Activated CD4-positive, alpha-beta T cell treated with anti-CD3 and anti-CD28 coated beads, Interleukin-2, amount 10 ng/mL, durations not matched to agents 24 days and 14 days (primary cell): ENCODE measurements around the gene NRIP2. TPM values are rescaled to one million over a fixed set of nuclear protein-coding genes. Genes with fewer than 3 reads are reported as not detected.

ENCODE experiments used
- DNase-seq: peaks from one replicate; pipeline ENCODE4 v3.0.0; 2022
- H3K27ac Mint-ChIP-seq: one replicate; pipeline ENCODE4 v1.8.0; 2022; ENCODE audit warnings: mild to moderate bottlenecking, mixed read lengths
- H3K27me3 Mint-ChIP-seq: one replicate; pipeline ENCODE4 v1.8.0; 2022; ENCODE audit warnings: mixed read lengths
- H3K36me3 Mint-ChIP-seq: one replicate; pipeline ENCODE4 v1.8.0; 2022; ENCODE audit warnings: low read depth, mild to moderate bottlenecking, mixed read lengths
- H3K4me1 Mint-ChIP-seq: one replicate; pipeline ENCODE4 v1.8.0; 2021; ENCODE audit warnings: mixed read lengths
- H3K4me3 Mint-ChIP-seq: one replicate; pipeline ENCODE4 v1.8.0; 2022; ENCODE audit warnings: mild to moderate bottlenecking, moderate library complexity, mixed read lengths
- H3K9me3 Mint-ChIP-seq: one replicate; pipeline ENCODE4 v1.8.0; 2021; ENCODE audit warnings: mixed read lengths
- intact Hi-C: fragments of 100-400 bp; cut with micrococcal nuclease; formaldehyde crosslinking; loops from one replicate; pipeline ENCODE4 v1.15.1; 2023
- total RNA-seq: library from RNA; stranded (reverse); gene quantifications from 2 replicates; pipeline ENCODE4 v1.2.3, GENCODE V29; 2022

NRIP2 gene
- total RNA-seq, 1 donor from 2014 or later = not detected

GRCh38 chr12:2833327-2833726 lies 1.5 kb downstream of the NRIP2 start:
- Mint-ChIP-seq H3K4me3 (no peak overlapping the region), H3K36me3 (peaks cover 24% of the 10 kb centered on the region), H3K27ac (no peak overlapping the region), H3K27me3 (no peaks in the 10 kb centered on the region), H3K4me1 (peaks cover 4% of the 10 kb centered on the region), H3K9me3 (no peaks in the 10 kb centered on the region)
- DNase-seq = no peak
- intact Hi-C loops = no loop called here

DNA sequence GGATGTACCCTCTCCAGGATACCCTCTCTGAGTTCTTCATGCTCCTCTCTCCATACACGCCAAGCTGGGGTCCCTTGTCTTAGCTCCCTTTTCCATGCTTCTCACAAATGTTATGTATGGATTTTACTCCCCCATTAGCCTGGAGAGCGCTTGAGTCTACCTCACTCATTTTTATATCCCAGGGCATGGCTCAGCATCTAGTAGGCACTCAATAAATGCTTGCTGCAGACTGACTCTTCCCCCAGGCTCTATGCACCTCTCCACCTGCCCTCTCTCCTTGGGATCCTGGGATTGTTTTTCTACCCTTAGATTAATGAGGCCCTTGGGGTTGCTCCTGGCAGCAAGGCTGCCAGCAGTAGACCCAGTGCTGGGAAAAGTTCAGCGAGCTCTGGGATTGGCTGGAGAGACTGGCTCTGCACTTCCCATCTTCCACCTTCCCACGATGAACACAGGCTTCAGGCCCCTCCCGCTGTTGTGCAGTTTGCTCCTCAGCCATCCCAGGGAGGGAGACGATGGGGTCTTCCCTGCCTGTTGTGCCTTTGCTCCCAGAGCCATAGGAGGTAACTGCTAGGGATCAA lies 2.2 kb downstream of the NRIP2 start:
- no peak for DNase-seq
- H3K4me3 Mint-ChIP-seq = no peak overlapping the region
- H3K36me3 Mint-ChIP-seq = peaks cover 26% of the 10 kb centered on the region
- no peak overlapping the region for H3K27ac Mint-ChIP-seq
- H3K9me3 Mint-ChIP-seq = no peaks in the 10 kb centered on the region
- peaks cover 4% of the 10 kb centered on the region for H3K4me1 Mint-ChIP-seq
- intact Hi-C loops = no loop called here
- no peaks in the 10 kb centered on the region for H3K27me3 Mint-ChIP-seq

GRCh38 chr12:2829275-2829674 lies 5.6 kb downstream of the NRIP2 start:
- Mint-ChIP-seq H3K9me3 (no peaks in the 10 kb centered on the region), H3K4me1 (peaks cover 4% of the 10 kb centered on the region), H3K27me3 (no peaks in the 10 kb centered on the region), H3K27ac (no peak overlapping the region), H3K4me3 (no peak overlapping the region), H3K36me3 (peaks cover 36% of the 10 kb centered on the region)
- no peak for DNase-seq
- intact Hi-C loops = no loop called here

DNA sequence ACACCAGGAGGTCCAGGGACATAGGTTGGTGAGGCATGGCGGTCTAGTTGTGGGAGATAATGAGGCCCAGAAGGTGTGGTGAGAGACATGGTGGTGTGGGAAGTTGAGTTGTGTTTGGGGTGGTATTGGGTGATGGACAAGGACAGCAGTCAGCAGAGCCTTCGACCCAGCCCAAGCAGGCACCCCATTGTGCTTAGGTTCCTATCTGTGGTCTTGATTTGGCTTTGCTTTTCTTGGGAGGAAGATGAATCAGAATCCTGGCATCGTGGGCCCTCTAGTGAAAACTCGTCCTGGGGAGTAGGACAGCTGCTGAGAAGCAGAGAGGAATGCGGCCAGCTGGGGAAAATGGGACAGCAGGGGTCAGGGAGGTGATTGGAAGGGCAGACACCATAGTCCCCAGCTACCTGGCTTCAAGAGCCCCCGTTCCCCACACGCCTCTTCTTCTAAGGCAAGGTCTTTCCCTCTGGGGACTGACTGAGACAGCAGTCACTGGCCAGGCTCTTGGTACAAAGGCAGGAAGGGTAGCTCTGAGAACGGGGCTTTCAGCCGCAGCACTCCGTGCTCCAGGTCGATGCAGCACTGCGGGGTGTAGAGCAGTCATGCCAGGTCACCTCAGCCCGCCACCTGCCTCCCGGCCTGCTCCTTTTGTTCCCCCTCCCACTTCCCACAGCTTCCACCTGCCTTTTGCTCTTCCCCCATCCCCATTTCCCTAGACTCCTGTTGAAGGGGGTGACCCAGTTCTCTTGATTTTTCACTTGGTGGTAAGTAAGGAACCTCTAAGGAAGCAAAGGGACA lies 7.9 kb downstream of the NRIP2 start:
- intact Hi-C loops = no loop called here
- H3K36me3 Mint-ChIP-seq = peaks cover 50% of the 10 kb centered on the region
- H3K27ac Mint-ChIP-seq = no peak overlapping the region
- no peak for DNase-seq
- H3K4me3 Mint-ChIP-seq = no peak overlapping the region
- H3K27me3 Mint-ChIP-seq = no peaks in the 10 kb centered on the region
- no peaks in the 10 kb centered on the region for H3K9me3 Mint-ChIP-seq
- H3K4me1 Mint-ChIP-seq = peaks cover 2% of the 10 kb centered on the region

DNA sequence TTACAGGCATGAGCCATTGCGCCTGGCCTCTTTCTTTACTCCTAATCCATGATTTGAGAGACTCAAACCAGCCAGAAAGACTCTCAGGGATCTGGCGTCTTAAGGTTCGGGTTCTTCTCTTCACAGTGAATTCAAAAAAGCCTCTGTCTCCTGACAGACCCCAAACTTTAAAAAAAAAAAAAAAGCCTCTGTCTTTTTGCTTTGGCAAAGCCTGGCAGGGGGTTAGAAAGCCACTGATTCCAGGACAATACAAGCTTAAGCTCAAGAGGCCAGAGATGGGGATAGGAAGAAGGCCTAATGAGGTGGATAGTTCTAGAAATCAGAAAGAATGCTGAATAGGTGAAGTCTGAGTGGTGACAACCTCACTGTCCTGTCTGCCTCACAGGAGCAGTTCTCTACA lies 8.8 kb downstream of the NRIP2 start:
- DNase-seq = no peak
- no peaks in the 10 kb centered on the region for H3K27me3 Mint-ChIP-seq
- H3K36me3 Mint-ChIP-seq = peaks cover 51% of the 10 kb centered on the region
- intact Hi-C loops = no loop called here
- peaks cover 2% of the 10 kb centered on the region for H3K4me1 Mint-ChIP-seq
- no peak overlapping the region for H3K27ac Mint-ChIP-seq
- H3K4me3 Mint-ChIP-seq = no peak overlapping the region
- no peaks in the 10 kb centered on the region for H3K9me3 Mint-ChIP-seq

- H3K36me3 Mint-ChIP-seq = peaks cover 47% of the 10 kb centered on the region
- H3K9me3 Mint-ChIP-seq = no peaks in the 10 kb centered on the region
- H3K27me3 Mint-ChIP-seq = no peaks in the 10 kb centered on the region
- H3K27ac Mint-ChIP-seq = no peak overlapping the region
- no peak for DNase-seq
- intact Hi-C loops = no loop called here
- H3K4me1 Mint-ChIP-seq = no peaks in the 10 kb centered on the region
- H3K4me3 Mint-ChIP-seq = no peak overlapping the region
These were observed 9.7 kb downstream of the NRIP2 start for GRCh38 chr12:2825132-2825531.

- Mint-ChIP-seq H3K4me3 (no peak overlapping the region), H3K9me3 (no peaks in the 10 kb centered on the region), H3K4me1 (no peaks in the 10 kb centered on the region), H3K36me3 (peaks cover 51% of the 10 kb centered on the region), H3K27me3 (no peaks in the 10 kb centered on the region), H3K27ac (no peak overlapping the region)
- intact Hi-C loops = no loop called here
- DNase-seq = no peak
These were observed 10.3 kb downstream of the NRIP2 start for GRCh38 chr12:2824541-2824940.

- no peak overlapping the region for H3K4me3 Mint-ChIP-seq
- H3K9me3 Mint-ChIP-seq = no peaks in the 10 kb centered on the region
- H3K4me1 Mint-ChIP-seq = no peaks in the 10 kb centered on the region
- no peaks in the 10 kb centered on the region for H3K27me3 Mint-ChIP-seq
- peaks cover 49% of the 10 kb centered on the region for H3K36me3 Mint-ChIP-seq
- intact Hi-C loops = no loop called here
- H3K27ac Mint-ChIP-seq = no peak overlapping the region
- DNase-seq = no peak
These were observed 11.4 kb downstream of the NRIP2 start for GRCh38 chr12:2823483-2823882.

DNA sequence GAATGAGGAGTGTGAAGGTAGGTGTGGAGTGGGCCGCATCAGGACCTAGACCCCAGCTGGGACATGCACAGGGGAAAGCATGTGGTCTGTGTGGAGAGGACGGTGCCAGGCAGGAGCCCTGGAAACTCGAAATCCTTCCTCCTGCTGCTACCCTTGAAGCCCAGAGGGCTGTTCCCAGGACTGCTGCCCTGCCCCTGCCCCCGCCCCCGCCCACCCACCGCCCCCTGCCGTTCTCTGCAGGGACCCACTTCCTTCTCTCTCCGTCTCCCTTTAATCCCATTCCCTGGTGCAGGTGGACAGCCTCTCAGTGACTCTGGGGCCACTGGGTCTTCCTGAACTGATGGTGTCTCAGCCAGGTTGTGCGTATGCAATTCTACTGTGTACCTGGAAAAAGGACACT lies 14.4 kb downstream of the NRIP2 start:
- Mint-ChIP-seq H3K4me3 (no peak overlapping the region), H3K9me3 (no peaks in the 10 kb centered on the region), H3K27ac (no peak overlapping the region), H3K36me3 (peaks cover 58% of the 10 kb centered on the region), H3K4me1 (peaks cover 3% of the 10 kb centered on the region), H3K27me3 (no peaks in the 10 kb centered on the region)
- intact Hi-C loops = no loop called here
- DNase-seq = no peak

DNA sequence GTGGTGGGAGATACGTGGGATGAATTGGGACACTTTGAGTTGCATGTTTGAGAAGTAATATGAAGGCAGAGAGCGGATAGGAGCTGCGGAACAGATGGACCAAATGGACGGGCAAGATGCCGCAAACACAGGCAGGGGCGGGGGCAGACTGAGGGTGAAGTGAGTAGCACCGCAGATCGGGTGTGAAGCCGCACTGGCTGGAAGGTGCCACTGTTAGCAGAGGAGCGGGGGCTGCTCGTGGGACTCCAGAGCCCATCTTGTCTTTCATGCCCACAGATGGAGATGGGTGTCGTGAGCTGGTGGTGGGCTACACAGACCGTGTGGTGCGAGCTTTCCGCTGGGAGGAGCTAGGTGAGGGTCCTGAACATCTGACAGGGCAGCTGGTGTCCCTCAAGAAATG lies 15.0 kb downstream of the NRIP2 start:
- H3K4me3 Mint-ChIP-seq = no peak overlapping the region
- no peak for DNase-seq
- no peak overlapping the region for H3K27ac Mint-ChIP-seq
- peaks cover 55% of the 10 kb centered on the region for H3K36me3 Mint-ChIP-seq
- H3K9me3 Mint-ChIP-seq = no peaks in the 10 kb centered on the region
- H3K4me1 Mint-ChIP-seq = peaks cover 3% of the 10 kb centered on the region
- intact Hi-C loops = no loop called here
- H3K27me3 Mint-ChIP-seq = no peaks in the 10 kb centered on the region

DNA sequence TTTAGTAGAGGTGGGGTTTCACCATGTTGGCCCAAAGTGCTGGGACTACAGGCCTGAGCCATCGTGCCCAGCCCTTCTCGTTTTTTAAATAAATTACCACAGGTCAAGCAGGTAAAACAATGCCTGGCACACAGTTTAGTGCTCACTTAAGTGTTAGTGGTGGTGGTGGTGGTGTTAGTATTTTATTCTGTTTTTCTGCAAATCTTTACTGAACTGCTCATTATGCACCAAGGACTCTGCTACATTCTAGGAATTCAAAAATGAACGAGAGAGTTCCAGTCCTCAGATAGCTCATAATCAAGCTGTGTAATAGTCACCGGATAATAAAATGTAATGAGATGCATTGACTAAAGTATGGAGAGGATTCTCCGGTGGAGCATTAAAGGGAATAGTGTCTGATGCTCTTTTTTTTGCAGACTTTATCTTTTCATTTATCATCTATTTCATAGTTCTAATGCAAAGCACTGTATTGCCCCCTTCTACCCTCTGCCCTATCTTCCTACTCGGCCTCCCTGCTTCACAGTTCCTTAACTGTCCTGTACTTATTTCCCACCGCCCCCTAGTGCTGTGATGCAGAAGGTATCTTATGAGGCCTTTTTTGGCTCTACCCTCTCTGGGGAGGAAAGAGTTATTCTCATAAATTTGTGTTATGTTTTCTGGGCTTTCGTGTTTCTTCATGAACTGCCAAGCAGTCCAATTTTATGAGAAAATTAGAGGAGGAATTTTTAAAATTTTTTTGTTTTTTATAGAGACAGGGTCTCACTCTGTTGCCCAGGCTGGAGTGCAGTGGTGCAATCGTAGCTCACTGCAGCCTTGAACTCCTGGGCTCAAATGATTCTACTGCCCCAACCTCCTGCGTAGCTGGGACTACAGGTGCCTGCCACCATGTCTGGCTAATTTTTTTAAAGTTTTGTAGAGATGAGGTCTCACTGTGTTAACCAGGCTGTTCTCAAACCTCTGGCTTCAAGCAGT lies 21.3 kb downstream of the NRIP2 start:
- DNase-seq = peak; percentile 88
- H3K9me3 Mint-ChIP-seq = no peaks in the 10 kb centered on the region
- peak overlapping the region; percentile 100 for H3K27ac Mint-ChIP-seq
- H3K4me1 Mint-ChIP-seq = peaks cover 21% of the 10 kb centered on the region
- peaks cover 23% of the 10 kb centered on the region for H3K36me3 Mint-ChIP-seq
- intact Hi-C loops = loop anchor here (1.0 to 2.0 kb wide), 4 partner anchors 55 to 1123 kb away; partner anchors contain the start of gene ADIPOR2
- H3K4me3 Mint-ChIP-seq = peak overlapping the region; percentile 100
- H3K27me3 Mint-ChIP-seq = no peaks in the 10 kb centered on the region

DNA sequence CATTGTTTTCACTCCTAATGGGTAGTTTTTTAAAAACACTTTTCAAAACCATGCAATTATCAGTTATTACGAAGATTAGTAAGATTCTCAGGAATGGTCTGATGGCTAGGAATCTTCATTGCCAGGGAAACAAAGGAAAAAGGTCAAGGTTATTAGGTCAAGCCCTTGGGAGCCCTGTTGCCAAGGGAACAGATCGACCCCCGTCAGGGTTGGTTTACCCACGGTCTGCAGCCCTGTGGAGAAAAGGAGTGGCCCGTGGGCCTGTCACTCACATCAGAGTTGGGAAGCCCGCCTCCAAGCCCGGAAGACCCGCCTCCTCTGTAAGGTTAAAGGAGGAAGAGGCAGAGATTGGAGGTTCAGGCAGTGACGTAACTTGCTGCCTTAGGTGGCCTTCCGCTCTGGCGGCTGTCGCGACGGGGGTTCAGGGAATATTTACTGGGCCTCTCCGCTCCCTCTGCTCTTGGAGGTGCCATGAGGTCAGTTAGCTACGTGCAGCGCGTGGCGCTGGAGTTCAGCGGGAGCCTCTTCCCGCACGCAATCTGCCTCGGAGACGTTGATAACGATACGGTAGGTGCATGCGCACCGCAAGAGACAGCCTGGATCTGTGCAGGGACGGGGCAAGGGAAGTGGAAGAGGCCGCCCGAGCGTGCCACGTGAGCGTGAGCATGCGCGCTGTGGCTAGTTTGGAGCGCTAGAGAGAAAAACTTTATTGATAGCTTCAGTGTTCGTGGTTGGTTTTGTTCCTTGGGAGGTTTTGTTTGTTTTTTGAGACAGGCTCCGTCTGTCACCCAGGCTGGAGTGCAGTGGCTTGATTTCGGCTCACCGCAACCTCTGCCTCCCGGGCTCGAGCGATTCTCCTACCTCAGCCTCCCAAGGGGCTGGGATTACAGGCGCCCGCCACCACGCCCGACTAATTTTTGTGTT lies 22.3 kb downstream of the NRIP2 start, which contains the start of gene ITFG2:
Gene ITFG2 (plus strand): TSS at position 379 of the 924 bp plus-strand sequence. CDS start 93 bp downstream, at position 472.
- Mint-ChIP-seq H3K9me3 (no peaks in the 10 kb centered on the region), H3K4me1 (peaks cover 21% of the 10 kb centered on the region), H3K27ac (peak within 1 kb of the TSS; percentile 100), H3K4me3 (peak within 1 kb of the TSS; percentile 100), H3K27me3 (no peaks in the 10 kb centered on the region), H3K36me3 (peaks cover 17% of the 10 kb centered on the region)
- DNase-seq = peak; percentile 99
- intact Hi-C loops = loop anchor here (1.0 to 2.0 kb wide), 7 partner anchors 17 to 1122 kb away; partner anchors contain the start of genes ADIPOR2 and TULP3

- intact Hi-C loops = loop anchor here (1.0 to 2.0 kb wide), 6 partner anchors 16 to 1121 kb away; partner anchors contain the start of genes ADIPOR2 and TULP3
- no peaks in the 10 kb centered on the region for H3K9me3 Mint-ChIP-seq
- peak overlapping the region; percentile 34 for H3K27ac Mint-ChIP-seq
- DNase-seq = no peak
- peak overlapping the region; percentile 100 for H3K4me3 Mint-ChIP-seq
- H3K4me1 Mint-ChIP-seq = peaks cover 18% of the 10 kb centered on the region
- no peaks in the 10 kb centered on the region for H3K27me3 Mint-ChIP-seq
- H3K36me3 Mint-ChIP-seq = peaks cover 18% of the 10 kb centered on the region
These were observed 23.0 kb downstream of the NRIP2 start for GRCh38 chr12:2811801-2812200.
